ENCODE results near the gene NT5M.
"Not testable (repeated sequence)": the region's sequence is repeated elsewhere in the genome, so short reads cannot be mapped to it uniquely, and the experiment has no call there.

Gene NT5M

DNA sequence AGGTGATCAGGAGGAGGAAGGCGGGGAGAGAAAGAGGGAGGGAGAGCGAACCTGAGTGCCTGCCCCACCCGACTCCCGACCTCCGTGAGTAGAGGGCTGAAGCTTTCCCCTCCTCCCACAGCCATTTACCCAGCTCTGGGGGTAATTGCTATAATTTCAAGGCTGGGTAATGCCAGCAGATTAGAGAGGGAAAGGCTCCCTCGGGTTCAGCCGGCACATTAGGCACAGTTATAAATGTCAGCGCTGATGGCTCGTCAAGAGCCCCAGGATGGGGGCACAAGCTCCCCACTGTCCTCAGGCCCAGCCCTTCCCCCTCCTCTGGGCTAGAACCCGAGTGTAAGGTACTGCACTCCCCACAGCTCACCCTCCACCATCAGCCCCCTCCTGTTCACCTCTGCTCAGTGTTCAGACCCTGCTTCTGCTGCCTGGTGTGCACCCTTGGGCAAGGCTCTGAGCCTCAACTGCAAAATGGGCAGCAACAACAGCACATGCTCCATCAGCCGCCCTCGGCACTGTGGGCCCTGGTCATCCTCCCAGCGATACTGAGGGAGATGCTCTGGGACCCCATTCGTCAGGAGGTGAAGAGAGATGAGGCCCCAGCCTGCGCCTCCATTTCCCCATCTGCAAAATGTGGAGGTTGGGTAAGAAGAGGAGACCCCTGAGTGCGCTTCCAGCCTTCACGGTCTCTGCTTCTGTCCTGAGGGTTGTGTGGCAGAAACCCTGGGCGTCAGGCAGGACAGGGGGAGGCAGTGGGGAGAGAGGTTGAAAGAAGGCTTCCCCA lies 77.2 kb downstream of the NT5M start:
- no peaks in the 10 kb centered on the region for H3K36me3 ChIP-seq (ENCODE audit: insufficient read depth, low read length)
- H3K4me3 ChIP-seq (ENCODE audit: low read depth, low read length), result no peak overlapping the region
- no peak overlapping the region for H2AFZ ChIP-seq (ENCODE audit: low read length, unreplicated experiment)
- H3K4me1 ChIP-seq (ENCODE audit: control insufficient read depth, insufficient read depth, low read length, unreplicated experiment), result no peaks in the 10 kb centered on the region
- no peak overlapping the region for H3K27ac ChIP-seq (ENCODE audit: low read depth, low read length)
- H3K79me2 ChIP-seq (ENCODE audit: control insufficient read depth, insufficient read depth, low read length, unreplicated experiment), result no peaks in the 10 kb centered on the region
- peaks cover 15% of the 10 kb centered on the region for H3K27me3 ChIP-seq (ENCODE audit: insufficient read depth, low read length)

GRCh38 chr17:17381446-17382064 lies 78.4 kb downstream of the NT5M start:
- Histone ChIP-seq H3K4me1 (ENCODE audit: control insufficient read depth, insufficient read depth, low read length, unreplicated experiment) (no peaks in the 10 kb centered on the region), H3K27ac (ENCODE audit: low read depth, low read length) (no peak overlapping the region), H3K27me3 (ENCODE audit: insufficient read depth, low read length) (peaks cover 15% of the 10 kb centered on the region), H3K4me3 (ENCODE audit: low read depth, low read length) (no peak overlapping the region), H2AFZ (ENCODE audit: low read length, unreplicated experiment) (no peak overlapping the region), H3K79me2 (ENCODE audit: control insufficient read depth, insufficient read depth, low read length, unreplicated experiment) (no peaks in the 10 kb centered on the region), H3K36me3 (ENCODE audit: insufficient read depth, low read length) (no peaks in the 10 kb centered on the region)

GRCh38 chr17:17382065-17382459 lies 78.9 kb downstream of the NT5M start:
- Histone ChIP-seq H3K4me1 (ENCODE audit: control insufficient read depth, insufficient read depth, low read length, unreplicated experiment) (no peaks in the 10 kb centered on the region), H3K27ac (ENCODE audit: low read depth, low read length) (no peak overlapping the region), H2AFZ (ENCODE audit: low read length, unreplicated experiment) (no peak overlapping the region), H3K4me3 (ENCODE audit: low read depth, low read length) (no peak overlapping the region), H3K79me2 (ENCODE audit: control insufficient read depth, insufficient read depth, low read length, unreplicated experiment) (no peaks in the 10 kb centered on the region), H3K36me3 (ENCODE audit: insufficient read depth, low read length) (no peaks in the 10 kb centered on the region), H3K27me3 (ENCODE audit: insufficient read depth, low read length) (peaks cover 15% of the 10 kb centered on the region)

DNA sequence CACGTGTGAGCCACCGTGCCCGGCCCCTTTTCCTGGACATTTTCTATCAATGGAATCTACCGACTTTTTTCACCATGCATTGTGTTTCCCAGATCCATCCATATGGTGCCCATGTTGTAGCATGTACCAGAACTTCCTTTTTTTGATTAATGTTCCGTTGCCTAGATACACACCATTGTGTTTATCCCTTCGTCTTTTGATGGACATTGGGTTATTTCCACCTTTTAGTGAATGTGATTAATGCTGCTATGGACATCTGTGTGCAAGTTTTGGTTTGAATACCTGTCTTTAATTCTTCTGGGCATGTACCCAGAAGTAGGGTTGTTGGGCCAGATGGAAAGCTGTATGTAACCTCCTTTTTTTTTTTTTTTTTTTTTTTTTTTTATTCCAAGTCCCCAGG lies 79.8 kb downstream of the NT5M start:
- Histone ChIP-seq H3K4me1 (ENCODE audit: control insufficient read depth, insufficient read depth, low read length, unreplicated experiment) (no peaks in the 10 kb centered on the region), H3K36me3 (ENCODE audit: insufficient read depth, low read length) (no peaks in the 10 kb centered on the region), H3K79me2 (ENCODE audit: control insufficient read depth, insufficient read depth, low read length, unreplicated experiment) (no peaks in the 10 kb centered on the region), H2AFZ (ENCODE audit: low read length, unreplicated experiment) (no peak overlapping the region), H3K27ac (ENCODE audit: low read depth, low read length) (no peak overlapping the region), H3K27me3 (ENCODE audit: insufficient read depth, low read length) (peaks cover 15% of the 10 kb centered on the region), H3K4me3 (ENCODE audit: low read depth, low read length) (no peak overlapping the region)

DNA sequence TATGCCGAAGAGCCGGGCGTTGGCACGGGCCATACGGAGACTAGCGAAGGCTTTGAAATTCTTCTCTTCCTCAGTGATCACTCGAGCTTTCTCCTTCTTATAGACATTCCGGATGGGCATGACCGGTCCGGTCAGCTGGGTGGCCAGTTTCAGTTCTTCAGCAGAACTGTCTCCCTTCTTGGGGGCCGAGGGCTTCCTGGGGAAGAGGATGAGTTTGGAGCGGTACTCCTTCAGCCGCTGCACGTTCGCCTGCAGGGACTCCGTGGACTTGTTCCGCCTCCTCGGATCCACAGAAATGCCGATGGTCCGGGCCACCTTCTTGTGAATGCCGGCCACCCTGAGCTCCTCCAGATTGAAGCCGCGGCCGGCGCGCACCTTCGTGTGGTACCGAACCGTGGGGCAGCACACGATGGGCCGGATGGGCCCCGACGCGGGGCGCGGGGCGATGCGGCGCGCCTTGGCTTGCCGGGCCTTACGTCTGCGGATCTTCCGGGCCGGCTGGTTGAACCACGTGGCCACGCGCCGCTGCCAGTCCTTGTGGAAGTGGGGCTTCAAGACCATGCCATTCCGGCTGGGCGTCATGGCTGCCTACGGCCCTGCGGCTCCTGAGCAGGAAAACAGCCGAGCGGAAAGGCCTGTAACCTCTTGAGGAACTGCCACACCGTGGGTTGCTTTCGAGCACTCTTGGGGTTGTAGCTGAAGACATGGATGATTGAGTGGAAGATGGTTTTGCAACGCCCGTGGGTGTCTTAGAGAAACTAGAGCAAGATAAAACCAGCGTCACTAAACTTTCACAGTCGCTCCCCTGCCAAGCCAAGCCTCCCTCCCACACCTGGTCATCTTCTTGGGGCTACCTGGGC lies 80.5 kb downstream of the NT5M start:
- not testable (repeated sequence) for H3K27ac ChIP-seq (ENCODE audit: low read depth, low read length); H2AFZ ChIP-seq (ENCODE audit: low read length, unreplicated experiment); H3K79me2 ChIP-seq (ENCODE audit: control insufficient read depth, insufficient read depth, low read length, unreplicated experiment); H3K4me3 ChIP-seq (ENCODE audit: low read depth, low read length); H3K36me3 ChIP-seq (ENCODE audit: insufficient read depth, low read length); H3K4me1 ChIP-seq (ENCODE audit: control insufficient read depth, insufficient read depth, low read length, unreplicated experiment)
- H3K27me3 ChIP-seq (ENCODE audit: insufficient read depth, low read length), result peaks cover 15% of the 10 kb centered on the region

GRCh38 chr17:17384291-17384615 lies 81.1 kb downstream of the NT5M start:
- Histone ChIP-seq H3K27me3 (ENCODE audit: insufficient read depth, low read length) (peaks cover 15% of the 10 kb centered on the region), H3K79me2 (ENCODE audit: control insufficient read depth, insufficient read depth, low read length, unreplicated experiment) (no peaks in the 10 kb centered on the region), H3K4me3 (ENCODE audit: low read depth, low read length) (no peak overlapping the region), H2AFZ (ENCODE audit: low read length, unreplicated experiment) (no peak overlapping the region), H3K36me3 (ENCODE audit: insufficient read depth, low read length) (no peaks in the 10 kb centered on the region), H3K27ac (ENCODE audit: low read depth, low read length) (no peak overlapping the region), H3K4me1 (ENCODE audit: control insufficient read depth, insufficient read depth, low read length, unreplicated experiment) (no peaks in the 10 kb centered on the region)

- no peak overlapping the region for H3K4me3 ChIP-seq (ENCODE audit: low read depth, low read length)
- H3K36me3 ChIP-seq (ENCODE audit: insufficient read depth, low read length), result no peaks in the 10 kb centered on the region
- H3K79me2 ChIP-seq (ENCODE audit: control insufficient read depth, insufficient read depth, low read length, unreplicated experiment), result no peaks in the 10 kb centered on the region
- H3K27ac ChIP-seq (ENCODE audit: low read depth, low read length), result no peak overlapping the region
- peaks cover 15% of the 10 kb centered on the region for H3K27me3 ChIP-seq (ENCODE audit: insufficient read depth, low read length)
- no peaks in the 10 kb centered on the region for H3K4me1 ChIP-seq (ENCODE audit: control insufficient read depth, insufficient read depth, low read length, unreplicated experiment)
- no peak overlapping the region for H2AFZ ChIP-seq (ENCODE audit: low read length, unreplicated experiment)
Measured at GRCh38 chr17:17384961-17385360, 81.8 kb downstream of the NT5M start.

DNA sequence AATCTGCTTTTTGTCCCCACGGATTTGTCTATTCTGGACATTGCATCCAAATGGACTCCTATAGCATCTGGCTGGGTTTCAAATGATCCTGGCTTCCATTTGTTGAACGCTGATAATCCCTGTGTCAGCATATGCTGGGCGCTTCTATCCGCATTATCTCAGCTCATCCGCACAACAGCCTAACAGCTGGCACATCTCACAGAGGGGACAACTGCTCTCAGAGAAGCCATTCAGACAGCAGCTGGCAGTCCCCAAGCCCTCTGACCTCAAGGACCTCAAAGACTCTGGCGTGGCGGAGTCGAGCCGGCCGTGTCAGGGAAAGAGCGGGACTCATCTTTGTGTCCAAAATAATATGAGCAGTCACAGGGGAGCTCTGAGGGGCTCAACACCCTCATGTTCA lies 82.3 kb downstream of the NT5M start:
- no peaks in the 10 kb centered on the region for H3K36me3 ChIP-seq (ENCODE audit: insufficient read depth, low read length)
- H3K4me3 ChIP-seq (ENCODE audit: low read depth, low read length), result no peak overlapping the region
- H3K27ac ChIP-seq (ENCODE audit: low read depth, low read length), result no peak overlapping the region
- H3K27me3 ChIP-seq (ENCODE audit: insufficient read depth, low read length), result peaks cover 15% of the 10 kb centered on the region
- no peaks in the 10 kb centered on the region for H3K79me2 ChIP-seq (ENCODE audit: control insufficient read depth, insufficient read depth, low read length, unreplicated experiment)
- H2AFZ ChIP-seq (ENCODE audit: low read length, unreplicated experiment), result no peak overlapping the region
- no peaks in the 10 kb centered on the region for H3K4me1 ChIP-seq (ENCODE audit: control insufficient read depth, insufficient read depth, low read length, unreplicated experiment)

- no peak overlapping the region for H2AFZ ChIP-seq (ENCODE audit: low read length, unreplicated experiment)
- H3K4me3 ChIP-seq (ENCODE audit: low read depth, low read length), result no peak overlapping the region
- H3K4me1 ChIP-seq (ENCODE audit: control insufficient read depth, insufficient read depth, low read length, unreplicated experiment), result no peaks in the 10 kb centered on the region
- H3K27ac ChIP-seq (ENCODE audit: low read depth, low read length), result no peak overlapping the region
- H3K27me3 ChIP-seq (ENCODE audit: insufficient read depth, low read length), result peaks cover 9% of the 10 kb centered on the region
- H3K79me2 ChIP-seq (ENCODE audit: control insufficient read depth, insufficient read depth, low read length, unreplicated experiment), result no peaks in the 10 kb centered on the region
- no peaks in the 10 kb centered on the region for H3K36me3 ChIP-seq (ENCODE audit: insufficient read depth, low read length)
Measured at GRCh38 chr17:17386094-17386800, 83.1 kb downstream of the NT5M start.

DNA sequence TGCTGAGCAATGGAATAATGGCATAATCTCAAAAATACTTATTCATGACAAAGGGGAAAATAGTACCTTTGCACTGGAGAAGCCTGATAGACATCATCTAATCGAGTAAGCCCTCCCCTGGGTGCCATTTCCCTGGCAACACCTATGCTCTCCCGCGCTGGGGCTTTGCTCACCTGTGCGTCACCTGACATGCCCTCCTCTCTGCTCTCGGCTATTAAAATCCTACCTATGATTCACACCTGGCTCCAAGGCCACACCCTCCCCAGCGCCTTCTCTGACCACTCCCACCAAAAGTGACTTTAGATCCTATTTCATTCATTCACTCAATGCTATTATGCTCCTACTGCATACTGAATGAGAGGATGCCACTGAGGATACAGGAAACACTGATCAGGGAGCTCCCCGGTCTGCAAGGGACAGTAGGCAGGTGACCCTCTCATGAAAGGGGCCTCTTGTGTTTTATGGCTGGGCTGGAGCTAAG lies 83.9 kb downstream of the NT5M start:
- Histone ChIP-seq H3K27ac (ENCODE audit: low read depth, low read length) (no peak overlapping the region), H2AFZ (ENCODE audit: low read length, unreplicated experiment) (no peak overlapping the region)

More for the DNA sequence above, 83.9 kb downstream of the NT5M start:
- 0 out of 2 replicates have a peak, but pooled peaks cover 3% of the 10 kb centered on the region for H3K27me3 ChIP-seq (ENCODE audit: insufficient read depth, low read length)
- H3K4me1 ChIP-seq (ENCODE audit: control insufficient read depth, insufficient read depth, low read length, unreplicated experiment), result no peaks in the 10 kb centered on the region
- H3K79me2 ChIP-seq (ENCODE audit: control insufficient read depth, insufficient read depth, low read length, unreplicated experiment), result no peaks in the 10 kb centered on the region
- H3K4me3 ChIP-seq (ENCODE audit: low read depth, low read length), result no peak overlapping the region
- no peaks in the 10 kb centered on the region for H3K36me3 ChIP-seq (ENCODE audit: insufficient read depth, low read length)
